H1 (cell line): ENCODE results near the gene OGG1.

Source experiments
- BRCA1 ChIP-seq: IDR thresholded peaks from 2 replicates; pipeline ENCODE4 v1.6.1; 2012; ENCODE audit warnings: low read depth, low read length, improper control_type of control experiment
- CEBPB ChIP-seq: IDR thresholded peaks from 2 replicates; pipeline ENCODE4 v1.6.1; 2012; ENCODE audit warnings: low read depth, low read length
- CTCF ChIP-seq, 3 experiments: IDR thresholded peaks; 1 replicate in 2 of 3; 2 replicates in 1 of 3; pipeline versions ENCODE4 v1.5.1 to v1.6.1; 2011; ENCODE audit warnings: low read length in 3 of 3, mild to moderate bottlenecking in 3 of 3, inconsistent platforms in 2 of 3, low read depth in 1 of 3, moderate library complexity in 1 of 3; ENCODE audit not compliant: insufficient read depth in 1 of 3; ENCODE audit errors: control extremely low read depth in 1 of 3
- EZH2 ChIP-seq: fragments of 200-600 bp; sonication (generic); IDR thresholded peaks from 2 replicates; pipeline ENCODE4 v1.7.1; 2012; ENCODE audit warnings: low read depth, mild to moderate bottlenecking, moderate library complexity, low read length, inconsistent platforms; ENCODE audit not compliant: severe bottlenecking
- YY1 ChIP-seq: IDR thresholded peaks from 2 replicates; pipeline ENCODE4 v1.6.1; 2011; ENCODE audit warnings: low read depth, mild to moderate bottlenecking, low read length

GRCh38 chr3:9757427-9757826 lies 7.7 kb downstream of the OGG1 start:
- TF ChIP-seq YY1 (no peak), BRCA1 (no peak), CEBPB (no peak), CTCF (IDR thresholded peaks at IDR 0.05; ENCODE audit: control extremely low read depth in 1 of 3, insufficient read depth in 1 of 3, low read depth in 1 of 3, low read length in 3 of 3) (no peak), EZH2 (no peak)
